Breast epithelium (tissue), 4 donors: ENCODE results near the gene TUBGCP5. TPM values are rescaled to one million over a fixed set of nuclear protein-coding genes. Genes with fewer than 3 reads are reported as not detected.
A peak's percentile ranks its signal among the peaks of the same experiment; 100 is the strongest.
"Not testable (repeated sequence)": the region's sequence is repeated elsewhere in the genome, so short reads cannot be mapped to it uniquely, and the experiment has no call there.

Experiments
- DNase-seq, 2 donors: peaks; one replicate each; pipeline ENCODE4 v3.0.0-alpha.2; 2019; ENCODE audit warnings: low spot score in 2 of 2
- H3K27ac ChIP-seq, 2 donors: fragments of 200-600 bp; sonication (generic) in 1 of 2; one replicate each; pipeline ENCODE4 v1.5.1; 2016 to 2019; ENCODE audit warnings: mild to moderate bottlenecking in 1 of 2
- H3K27me3 ChIP-seq, 2 donors: fragments of 200-600 bp; sonication (generic) in 1 of 2; one replicate each; pipeline versions ENCODE4 v1.5.1 to v1.6.0; 2017 to 2019; ENCODE audit warnings: control low read depth in 1 of 2, mild to moderate bottlenecking in 1 of 2
- H3K36me3 ChIP-seq: fragments of 200-600 bp; one replicate; pipeline ENCODE4 v1.5.1; 2019
- H3K4me1 ChIP-seq, 2 donors: fragments of 200-600 bp; sonication (generic); one replicate each; pipeline ENCODE4 v1.5.1; 2016 to 2019; ENCODE audit warnings: control low read depth in 1 of 2
- H3K4me3 ChIP-seq, 3 donors: fragments of 200-600 bp; sonication (generic); 1 replicate in 2 of 3; 2 replicates in 1 of 3; pipeline ENCODE4 v1.5.1; 2016 to 2019; ENCODE audit warnings: mild to moderate bottlenecking in 3 of 3, moderate library complexity in 2 of 3
- H3K9me3 ChIP-seq, 2 donors: fragments of 200-600 bp; sonication (generic) in 1 of 2; one replicate each; pipeline ENCODE4 v1.5.1; 2016 to 2019; ENCODE audit warnings: control low read depth in 1 of 2
- POLR2A ChIP-seq: fragments of 450-650 bp; IDR thresholded peaks from one replicate; pipeline ENCODE4 v1.6.1; 2016; ENCODE audit warnings: antibody characterized with exemption, mild to moderate bottlenecking, moderate library complexity
- POLR2AphosphoS5 ChIP-seq, 3 donors: sonication (generic); formaldehyde crosslinking; IDR thresholded peaks; one replicate each; pipeline ENCODE4 v1.6.1; 2017; ENCODE audit warnings: antibody characterized with exemption in 3 of 3
- intact Hi-C: fragments of 100-400 bp; cut with DNase I; formaldehyde crosslinking; loops from one replicate; pipeline ENCODE4 v1.15.1; 2023; ENCODE audit warnings: low total_unique reads
- total RNA-seq, 3 donors: library from RNA; depleted of rRNA; stranded (reverse); fragments of >200 nt; gene quantifications; one replicate each; pipeline ENCODE4 v1.1.0, GENCODE V29; 2016
- TF ChIP-seq, protein P1 (sequence below), 3 donors: fragments of 450-650 bp; IDR thresholded peaks; one replicate each; pipeline ENCODE4 v1.5.1; 2016 to 2017; ENCODE audit warnings: antibody characterized with exemption in 3 of 3, mild to moderate bottlenecking in 3 of 3, moderate library complexity in 3 of 3

TUBGCP5 gene
- total RNA-seq, result 10 to 100 TPM; 27.5 to 33.6 (median 28.0) TPM

- intact Hi-C loops, result no loop called here
Measured at GRCh38 chr15:23039143-23039916, at the start of gene TUBGCP5. TUBGCP5 (minus strand) TSS chr15:23039569; CDS start chr15:23039543, 26 bp downstream.

DNA sequence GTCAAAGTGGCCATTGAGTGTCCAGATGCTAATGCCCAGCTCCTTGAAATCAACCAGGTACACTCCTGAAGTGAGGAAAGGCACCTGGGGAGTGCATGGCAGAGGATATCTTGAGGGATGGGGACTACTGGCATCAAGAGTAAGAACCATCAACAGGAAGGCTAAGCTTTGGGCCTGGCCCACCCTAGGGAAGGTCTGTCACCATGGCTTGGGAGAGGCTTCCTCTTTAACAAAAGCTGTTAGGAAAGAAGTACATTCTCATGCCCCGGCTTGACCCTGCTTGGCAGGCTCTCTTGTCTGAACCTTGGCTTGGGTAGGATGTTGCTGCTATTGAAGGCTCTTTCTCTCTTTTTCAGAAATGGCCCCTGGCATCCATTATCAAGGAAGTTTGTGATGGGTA lies 43.7 kb upstream of the TUBGCP5 start:
- no peak overlapping the region for H3K27ac ChIP-seq
- no peak for DNase-seq

More at GRCh38 chr15:23039143-23039916, at the start of gene TUBGCP5:
- Histone ChIP-seq H3K4me3 (peak within 1 kb of the TSS; percentile 71 to 99 (median 71)), H3K9me3 (no peaks in the 10 kb centered on the region), H3K27ac (peak within 1 kb of the TSS; percentile 41 to 92), H3K27me3 (no peaks in the 10 kb centered on the region), H3K4me1 (no peaks in the 10 kb centered on the region), H3K36me3 (no peaks in the 10 kb centered on the region)
- DNase-seq, result peak; percentile 93 to 96
- TF ChIP-seq, protein P1, sequence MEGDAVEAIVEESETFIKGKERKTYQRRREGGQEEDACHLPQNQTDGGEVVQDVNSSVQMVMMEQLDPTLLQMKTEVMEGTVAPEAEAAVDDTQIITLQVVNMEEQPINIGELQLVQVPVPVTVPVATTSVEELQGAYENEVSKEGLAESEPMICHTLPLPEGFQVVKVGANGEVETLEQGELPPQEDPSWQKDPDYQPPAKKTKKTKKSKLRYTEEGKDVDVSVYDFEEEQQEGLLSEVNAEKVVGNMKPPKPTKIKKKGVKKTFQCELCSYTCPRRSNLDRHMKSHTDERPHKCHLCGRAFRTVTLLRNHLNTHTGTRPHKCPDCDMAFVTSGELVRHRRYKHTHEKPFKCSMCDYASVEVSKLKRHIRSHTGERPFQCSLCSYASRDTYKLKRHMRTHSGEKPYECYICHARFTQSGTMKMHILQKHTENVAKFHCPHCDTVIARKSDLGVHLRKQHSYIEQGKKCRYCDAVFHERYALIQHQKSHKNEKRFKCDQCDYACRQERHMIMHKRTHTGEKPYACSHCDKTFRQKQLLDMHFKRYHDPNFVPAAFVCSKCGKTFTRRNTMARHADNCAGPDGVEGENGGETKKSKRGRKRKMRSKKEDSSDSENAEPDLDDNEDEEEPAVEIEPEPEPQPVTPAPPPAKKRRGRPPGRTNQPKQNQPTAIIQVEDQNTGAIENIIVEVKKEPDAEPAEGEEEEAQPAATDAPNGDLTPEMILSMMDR (IDR thresholded peaks at IDR 0.05), result peak; percentile 38 to 74 (median 67)
- TF ChIP-seq POLR2AphosphoS5 (IDR thresholded peaks at IDR 0.05) (peak; percentile 76 to 86 (median 85)), POLR2A (peak; percentile 44)

DNA sequence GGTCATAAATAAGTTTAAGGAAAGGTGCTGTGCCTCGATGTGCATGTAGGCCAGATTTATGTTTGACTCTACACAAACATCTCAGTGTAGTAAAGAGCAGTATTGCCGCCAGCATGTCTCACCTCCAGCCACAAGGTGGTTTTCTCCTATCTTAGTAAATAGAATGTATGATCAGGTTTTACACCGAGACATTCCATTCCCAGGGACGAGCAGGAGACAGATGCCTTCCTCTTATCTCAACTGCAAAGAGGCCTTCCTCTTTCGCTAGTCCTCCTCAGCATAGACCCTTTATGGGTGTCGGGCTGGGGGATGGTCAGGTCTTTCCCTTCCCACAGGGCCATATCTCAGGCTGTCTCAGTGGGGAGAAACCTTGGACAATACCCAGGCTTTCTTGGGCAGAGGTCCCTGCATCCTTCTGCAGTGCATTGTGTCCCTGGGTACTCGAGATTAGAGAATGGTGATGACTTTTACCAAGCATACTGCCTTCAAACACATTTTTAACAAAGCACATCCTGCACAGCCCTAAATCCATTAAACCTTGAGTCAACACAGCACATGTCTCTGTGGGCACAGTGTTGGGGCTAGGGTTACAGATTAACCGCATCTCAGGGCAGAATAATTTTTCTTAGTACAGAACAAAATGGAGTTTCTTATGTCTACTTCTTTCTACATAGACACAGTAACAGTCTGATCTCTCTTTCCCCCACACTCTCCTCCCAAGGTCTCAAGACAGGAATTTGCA lies 42.8 kb upstream of the TUBGCP5 start:
- H3K27ac ChIP-seq, H3K36me3 ChIP-seq, H3K27me3 ChIP-seq, H3K9me3 ChIP-seq, DNase-seq, H3K4me1 ChIP-seq, intact Hi-C loops, H3K4me3 ChIP-seq: not testable (repeated sequence)

More for the DNA sequence above, 43.7 kb upstream of the TUBGCP5 start:
- intact Hi-C loops, result no loop called here
- H3K36me3 ChIP-seq, result no peaks in the 10 kb centered on the region
- H3K27me3 ChIP-seq, result no peaks in the 10 kb centered on the region
- no peak for TF ChIP-seq POLR2AphosphoS5 (IDR thresholded peaks at IDR 0.05)
- TF ChIP-seq, protein P1 (IDR thresholded peaks at IDR 0.05), result no peak
- TF ChIP-seq POLR2A, result no peak
- H3K4me1 ChIP-seq, result no peaks in the 10 kb centered on the region
- H3K4me3 ChIP-seq, result no peak overlapping the region
- H3K9me3 ChIP-seq, result no peaks in the 10 kb centered on the region

GRCh38 chr15:23081271-23081670 lies 41.9 kb upstream of the TUBGCP5 start:
- intact Hi-C loops, result no loop called here
- Histone ChIP-seq H3K36me3 (no peaks in the 10 kb centered on the region), H3K27me3 (no peaks in the 10 kb centered on the region), H3K4me3 (no peak overlapping the region), H3K27ac (no peak overlapping the region), H3K4me1 (no peaks in the 10 kb centered on the region), H3K9me3 (no peaks in the 10 kb centered on the region)
- DNase-seq, result no peak
- TF ChIP-seq, protein P1 (IDR thresholded peaks at IDR 0.05), result no peak
- TF ChIP-seq POLR2A, result no peak
- TF ChIP-seq POLR2AphosphoS5 (IDR thresholded peaks at IDR 0.05), result no peak

- H3K27ac ChIP-seq, result no peak overlapping the region
- H3K27me3 ChIP-seq, result no peaks in the 10 kb centered on the region
- H3K4me3 ChIP-seq, result no peak overlapping the region
- no peak for DNase-seq
- intact Hi-C loops, result no loop called here
- H3K4me1 ChIP-seq, result no peaks in the 10 kb centered on the region
- TF ChIP-seq POLR2A (no peak), POLR2AphosphoS5 (IDR thresholded peaks at IDR 0.05) (no peak)
- TF ChIP-seq, protein P1 (IDR thresholded peaks at IDR 0.05), result no peak
- H3K9me3 ChIP-seq, result no peaks in the 10 kb centered on the region
- no peaks in the 10 kb centered on the region for H3K36me3 ChIP-seq
Measured at GRCh38 chr15:23079766-23080165, 40.4 kb upstream of the TUBGCP5 start.
